PC-9 (cell line): Measurements from ENCODE around the gene CACNA1A.

ENCODE experiments used
- EZH2 ChIP-seq: fragments of 200-600 bp; sonication (generic); IDR thresholded peaks from 2 replicates; pipeline ENCODE4 v1.8.0; 2017; ENCODE audit warnings: antibody characterized with exemption, low read depth
- TF ChIP-seq, protein P1 (sequence below): fragments of 200-600 bp; sonication (generic); conservative IDR thresholded peaks from 2 replicates; pipeline ENCODE4 v1.6.1; 2017; ENCODE audit warnings: mixed run types, antibody characterized with exemption, mild to moderate bottlenecking, moderate library complexity

DNA sequence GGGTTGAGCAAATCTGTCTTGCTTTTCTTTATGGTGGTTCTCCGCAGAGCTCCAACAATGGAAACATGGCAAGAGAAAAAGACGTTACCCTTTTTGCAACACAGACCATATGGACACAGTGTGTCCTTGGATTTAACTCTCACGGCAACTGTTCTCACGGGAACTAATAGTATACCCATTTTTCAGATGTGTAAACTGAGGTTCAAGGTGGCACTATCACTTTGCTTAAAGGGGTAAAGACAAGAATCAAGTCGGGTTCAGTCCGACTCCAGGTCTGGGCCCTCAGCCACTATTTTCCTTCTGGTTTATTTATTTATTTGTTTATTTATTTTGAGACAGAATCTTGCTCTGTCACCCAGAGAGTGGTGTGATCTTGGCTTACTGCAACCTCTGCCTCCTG is 176.0 kb downstream of the CACNA1A start:
- TF ChIP-seq EZH2 = 0 out of 2 replicates have a peak, but pooled peaks have one; percentile 40
- TF ChIP-seq, protein P1, sequence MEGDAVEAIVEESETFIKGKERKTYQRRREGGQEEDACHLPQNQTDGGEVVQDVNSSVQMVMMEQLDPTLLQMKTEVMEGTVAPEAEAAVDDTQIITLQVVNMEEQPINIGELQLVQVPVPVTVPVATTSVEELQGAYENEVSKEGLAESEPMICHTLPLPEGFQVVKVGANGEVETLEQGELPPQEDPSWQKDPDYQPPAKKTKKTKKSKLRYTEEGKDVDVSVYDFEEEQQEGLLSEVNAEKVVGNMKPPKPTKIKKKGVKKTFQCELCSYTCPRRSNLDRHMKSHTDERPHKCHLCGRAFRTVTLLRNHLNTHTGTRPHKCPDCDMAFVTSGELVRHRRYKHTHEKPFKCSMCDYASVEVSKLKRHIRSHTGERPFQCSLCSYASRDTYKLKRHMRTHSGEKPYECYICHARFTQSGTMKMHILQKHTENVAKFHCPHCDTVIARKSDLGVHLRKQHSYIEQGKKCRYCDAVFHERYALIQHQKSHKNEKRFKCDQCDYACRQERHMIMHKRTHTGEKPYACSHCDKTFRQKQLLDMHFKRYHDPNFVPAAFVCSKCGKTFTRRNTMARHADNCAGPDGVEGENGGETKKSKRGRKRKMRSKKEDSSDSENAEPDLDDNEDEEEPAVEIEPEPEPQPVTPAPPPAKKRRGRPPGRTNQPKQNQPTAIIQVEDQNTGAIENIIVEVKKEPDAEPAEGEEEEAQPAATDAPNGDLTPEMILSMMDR = no peak
